Activated T-cell treated with anti-CD3 and anti-CD28 coated beads, Interleukin-2, amount 50 U/mL, for 72 hours (primary cell): ENCODE data around the gene LRP1B. TPM values are rescaled to one million over a fixed set of nuclear protein-coding genes. Genes with fewer than 3 reads are reported as not detected.
"Not testable (repeated sequence)": the region's sequence is repeated elsewhere in the genome, so short reads cannot be mapped to it uniquely, and the experiment has no call there.

Experiments
- ATAC-seq, 2 donors: fragments of 150-1000 bp; cut with Tn5 transposase; replicated peaks in 1 of 2; 2 replicates each; pipeline ENCODE4 v1.10.0; 2021; ENCODE audit warnings: moderate library complexity in 2 of 2, mild to moderate bottlenecking in 1 of 2
- DNase-seq, 2 donors: peaks; one replicate each; pipeline ENCODE4 v3.0.0; 2021 to 2022; ENCODE audit warnings: mixed read lengths in 1 of 2
- H3K27ac Mint-ChIP-seq: one replicate; pipeline ENCODE4 v1.8.0; 2022; ENCODE audit warnings: mild to moderate bottlenecking, moderate library complexity, mixed read lengths
- H3K27me3 Mint-ChIP-seq: one replicate; pipeline ENCODE4 v1.8.0; 2022; ENCODE audit warnings: low read depth, mixed read lengths
- H3K36me3 Mint-ChIP-seq, 2 donors: one replicate each; pipeline ENCODE4 v1.8.0; 2022; ENCODE audit warnings: mixed read lengths in 2 of 2, mild to moderate bottlenecking in 1 of 2; ENCODE audit not compliant: insufficient read depth in 2 of 2
- H3K4me1 Mint-ChIP-seq: one replicate; pipeline ENCODE4 v1.8.0; 2022; ENCODE audit warnings: low read depth, mixed read lengths
- H3K4me3 Mint-ChIP-seq, 2 donors: one replicate each; pipeline ENCODE4 v1.8.0; 2022; ENCODE audit warnings: mild to moderate bottlenecking in 2 of 2, mixed read lengths in 2 of 2, moderate library complexity in 2 of 2
- H3K9me3 Mint-ChIP-seq, 2 donors: one replicate each; pipeline ENCODE4 v1.8.0; 2022; ENCODE audit warnings: mixed read lengths in 2 of 2
- total RNA-seq, 2 donors: library from RNA; stranded (reverse); gene quantifications; one replicate each; pipeline ENCODE4 v1.2.3, GENCODE V29; 2022

The LRP1B gene
- total RNA-seq, 2 donors from 2014 or later, result not detected

DNA sequence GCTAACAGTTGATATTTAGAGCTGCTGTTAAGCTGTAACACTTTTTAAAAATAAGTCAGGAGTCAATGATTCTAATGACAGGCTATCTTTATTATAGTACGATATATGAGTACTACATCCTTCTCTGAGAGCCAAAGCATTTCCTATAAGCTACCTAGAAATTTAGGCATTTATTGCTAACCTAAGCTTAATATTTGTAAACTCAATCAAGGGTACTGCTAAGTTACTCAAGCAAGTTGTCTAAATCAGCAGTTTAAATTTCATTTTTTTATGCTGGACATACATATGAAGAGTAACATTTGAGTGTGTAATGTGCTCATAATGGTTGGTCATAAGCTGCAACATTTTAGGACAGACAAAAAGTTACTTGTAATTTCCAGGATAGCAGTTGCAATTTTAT lies 1774.1 kb downstream of the LRP1B start:
- no peak for ATAC-seq
- Mint-ChIP-seq H3K36me3 (peaks cover 0 to 2% of the 10 kb centered on the region in 2 donors), H3K9me3 (peaks cover 2 to 5% of the 10 kb centered on the region in 2 donors), H3K27me3 (no peaks in the 10 kb centered on the region), H3K4me3 (no peak overlapping the region), H3K27ac (no peak overlapping the region), H3K4me1 (no peaks in the 10 kb centered on the region)
- DNase-seq, result no peak

DNA sequence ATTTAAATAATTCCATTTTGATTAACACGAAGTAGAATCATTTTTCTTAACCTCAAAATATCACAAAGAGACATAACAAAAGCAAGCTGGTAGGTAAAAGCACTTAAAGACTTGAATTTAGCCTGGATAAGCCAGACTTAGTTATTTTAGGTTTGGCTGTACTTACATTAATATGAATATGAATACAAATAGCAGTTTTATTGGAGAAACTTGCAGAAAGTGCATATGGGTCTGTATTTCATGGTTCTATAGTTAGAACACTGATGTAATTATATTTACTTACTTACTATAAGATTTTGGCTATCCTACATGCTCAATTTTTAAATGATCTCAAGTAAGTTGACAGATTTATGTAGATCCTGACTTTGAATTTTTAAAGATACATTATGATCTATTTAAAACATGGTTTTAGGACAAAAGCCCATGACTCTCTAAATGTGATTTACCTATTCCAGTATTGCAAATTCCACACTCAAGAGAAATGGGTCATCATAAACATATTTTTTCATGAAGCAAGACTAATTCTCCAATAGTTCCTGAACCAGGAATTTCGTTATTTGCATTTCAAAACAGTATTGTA lies 1775.2 kb downstream of the LRP1B start:
- peaks cover 2 to 5% of the 10 kb centered on the region in 2 donors for H3K9me3 Mint-ChIP-seq
- ATAC-seq, result no peak
- peaks cover 0 to 2% of the 10 kb centered on the region in 2 donors for H3K36me3 Mint-ChIP-seq
- no peak overlapping the region for H3K4me3 Mint-ChIP-seq
- H3K27ac Mint-ChIP-seq, result no peak overlapping the region
- DNase-seq, result no peak
- no peaks in the 10 kb centered on the region for H3K4me1 Mint-ChIP-seq
- no peaks in the 10 kb centered on the region for H3K27me3 Mint-ChIP-seq

GRCh38 chr2:140354544-140354943 lies 1776.3 kb downstream of the LRP1B start:
- Mint-ChIP-seq H3K9me3 (peaks cover 2 to 5% of the 10 kb centered on the region in 2 donors), H3K27me3 (no peaks in the 10 kb centered on the region), H3K27ac (no peak overlapping the region), H3K36me3 (peaks cover 0 to 2% of the 10 kb centered on the region in 2 donors), H3K4me3 (no peak overlapping the region), H3K4me1 (no peaks in the 10 kb centered on the region)
- ATAC-seq (no peak), DNase-seq (no peak)

DNA sequence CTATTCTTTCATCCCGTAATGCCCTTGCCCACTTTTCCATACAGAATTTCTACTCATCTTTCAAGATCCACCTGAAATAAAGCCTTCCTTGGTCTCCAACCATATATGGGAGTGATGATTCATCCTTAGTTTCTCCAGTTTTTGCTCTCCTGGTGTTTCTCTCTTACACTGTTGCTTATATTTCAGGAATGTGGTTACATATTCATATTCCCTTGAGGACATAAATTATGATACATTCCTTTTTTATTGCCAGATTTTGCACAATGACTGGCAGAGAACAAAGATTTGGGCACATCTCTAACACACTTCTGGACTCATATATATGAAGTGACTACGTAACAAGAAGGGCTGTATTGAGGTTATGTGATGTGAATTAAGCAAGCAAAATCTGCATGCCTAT lies 1777.3 kb downstream of the LRP1B start:
- Mint-ChIP-seq H3K4me1 (no peaks in the 10 kb centered on the region), H3K27me3 (no peaks in the 10 kb centered on the region), H3K4me3 (no peak overlapping the region), H3K36me3 (peaks cover 0 to 2% of the 10 kb centered on the region in 2 donors), H3K9me3 (peaks cover 2 to 5% of the 10 kb centered on the region in 2 donors), H3K27ac (no peak overlapping the region)
- DNase-seq, result no peak
- ATAC-seq, result no peak

GRCh38 chr2:140351692-140352091 lies 1779.1 kb downstream of the LRP1B start:
- Mint-ChIP-seq H3K4me3 (no peak overlapping the region), H3K36me3 (peaks cover 0 to 2% of the 10 kb centered on the region in 2 donors), H3K4me1 (no peaks in the 10 kb centered on the region), H3K27ac (no peak overlapping the region), H3K27me3 (no peaks in the 10 kb centered on the region), H3K9me3 (peaks cover 2 to 5% of the 10 kb centered on the region in 2 donors)
- ATAC-seq, result no peak
- DNase-seq, result no peak

GRCh38 chr2:140349695-140350094 lies 1781.1 kb downstream of the LRP1B start:
- no peak overlapping the region for H3K27ac Mint-ChIP-seq
- H3K27me3 Mint-ChIP-seq, result no peaks in the 10 kb centered on the region
- H3K36me3 Mint-ChIP-seq, result peaks cover 0 to 2% of the 10 kb centered on the region in 2 donors
- ATAC-seq, result no peak
- no peak overlapping the region for H3K4me3 Mint-ChIP-seq
- DNase-seq, result no peak
- H3K9me3 Mint-ChIP-seq, result peaks cover 2 to 7% of the 10 kb centered on the region in 2 donors
- H3K4me1 Mint-ChIP-seq, result no peaks in the 10 kb centered on the region

DNA sequence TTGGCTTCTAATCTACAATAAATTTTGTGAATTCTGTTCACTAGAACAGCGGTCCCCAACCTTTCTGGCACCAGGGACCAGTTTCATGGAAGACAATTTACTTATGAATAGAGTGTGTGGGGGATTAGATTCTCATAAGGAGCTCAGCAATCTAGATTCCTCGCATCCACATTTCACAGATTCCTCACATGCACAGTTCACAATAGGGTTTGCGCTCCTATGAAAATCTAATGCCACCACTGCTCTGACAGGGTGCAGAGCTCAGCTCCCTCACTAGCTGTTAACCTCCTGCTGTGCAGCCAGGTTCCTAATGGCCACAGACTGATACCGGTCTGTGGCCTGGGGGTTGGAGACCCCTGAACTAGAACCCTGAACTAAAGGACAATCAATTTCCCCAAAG lies 1782.0 kb downstream of the LRP1B start:
- no peak for DNase-seq
- H3K27me3 Mint-ChIP-seq, result no peaks in the 10 kb centered on the region
- peaks cover 0 to 2% of the 10 kb centered on the region in 2 donors for H3K36me3 Mint-ChIP-seq
- H3K27ac Mint-ChIP-seq, result no peak overlapping the region
- H3K9me3 Mint-ChIP-seq, result peaks cover 2 to 11% of the 10 kb centered on the region in 2 donors
- H3K4me3 Mint-ChIP-seq, result no peak overlapping the region
- no peaks in the 10 kb centered on the region for H3K4me1 Mint-ChIP-seq
- ATAC-seq, result no peak

- H3K9me3 Mint-ChIP-seq, result peaks cover 0 to 6% of the 10 kb centered on the region in 2 donors
- H3K4me1 Mint-ChIP-seq, result no peaks in the 10 kb centered on the region
- no peak overlapping the region for H3K27ac Mint-ChIP-seq
- no peaks in the 10 kb centered on the region for H3K27me3 Mint-ChIP-seq
- ATAC-seq (no peak), DNase-seq (no peak)
- H3K4me3 Mint-ChIP-seq, result no peak overlapping the region
- no peaks in the 10 kb centered on the region for H3K36me3 Mint-ChIP-seq
These were observed 1786.0 kb downstream of the LRP1B start for GRCh38 chr2:140344838-140345237.

GRCh38 chr2:140344266-140344665 lies 1786.5 kb downstream of the LRP1B start:
- not testable (repeated sequence) for ATAC-seq, DNase-seq, H3K4me1 Mint-ChIP-seq, H3K36me3 Mint-ChIP-seq, H3K4me3 Mint-ChIP-seq, H3K9me3 Mint-ChIP-seq, H3K27ac Mint-ChIP-seq, H3K27me3 Mint-ChIP-seq

GRCh38 chr2:140338795-140339194 lies 1792.0 kb downstream of the LRP1B start:
- no peak for ATAC-seq
- Mint-ChIP-seq H3K4me1 (no peaks in the 10 kb centered on the region), H3K27ac (no peak overlapping the region), H3K4me3 (no peak overlapping the region), H3K36me3 (no peaks in the 10 kb centered on the region), H3K9me3 (peaks cover 2 to 6% of the 10 kb centered on the region in 2 donors), H3K27me3 (no peaks in the 10 kb centered on the region)
- no peak for DNase-seq

GRCh38 chr2:140337061-140337460 lies 1793.8 kb downstream of the LRP1B start:
- no peak for DNase-seq
- Mint-ChIP-seq H3K4me1 (no peaks in the 10 kb centered on the region), H3K4me3 (no peak overlapping the region), H3K9me3 (peaks cover 6 to 8% of the 10 kb centered on the region in 2 donors), H3K27me3 (no peaks in the 10 kb centered on the region), H3K27ac (no peak overlapping the region), H3K36me3 (no peaks in the 10 kb centered on the region)
- no peak for ATAC-seq

DNA sequence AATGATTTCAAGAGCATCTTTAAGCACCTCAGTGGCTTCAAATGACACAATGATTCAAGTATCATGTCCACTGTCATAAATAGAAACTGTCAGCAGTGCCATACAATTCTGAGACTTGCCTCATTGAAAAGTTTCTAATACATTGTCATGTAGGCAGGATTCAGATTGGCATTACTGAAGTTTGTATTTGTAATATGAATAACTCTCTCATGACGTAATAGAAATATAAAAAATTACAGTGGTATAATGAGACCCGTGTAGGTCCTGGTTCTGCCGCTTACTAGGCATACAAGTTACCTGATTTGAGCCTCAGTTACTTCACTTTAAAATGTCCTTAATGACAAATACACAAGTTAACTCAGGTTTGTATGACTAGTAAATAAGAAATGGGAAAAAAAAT lies 1814.5 kb downstream of the LRP1B start:
- H3K36me3 Mint-ChIP-seq, result no peaks in the 10 kb centered on the region
- no peak overlapping the region for H3K27ac Mint-ChIP-seq
- H3K9me3 Mint-ChIP-seq, result peaks cover 2 to 7% of the 10 kb centered on the region in 2 donors
- H3K27me3 Mint-ChIP-seq, result no peaks in the 10 kb centered on the region
- H3K4me1 Mint-ChIP-seq, result no peaks in the 10 kb centered on the region
- DNase-seq, result no peak
- H3K4me3 Mint-ChIP-seq, result no peak overlapping the region
- no peak for ATAC-seq

DNA sequence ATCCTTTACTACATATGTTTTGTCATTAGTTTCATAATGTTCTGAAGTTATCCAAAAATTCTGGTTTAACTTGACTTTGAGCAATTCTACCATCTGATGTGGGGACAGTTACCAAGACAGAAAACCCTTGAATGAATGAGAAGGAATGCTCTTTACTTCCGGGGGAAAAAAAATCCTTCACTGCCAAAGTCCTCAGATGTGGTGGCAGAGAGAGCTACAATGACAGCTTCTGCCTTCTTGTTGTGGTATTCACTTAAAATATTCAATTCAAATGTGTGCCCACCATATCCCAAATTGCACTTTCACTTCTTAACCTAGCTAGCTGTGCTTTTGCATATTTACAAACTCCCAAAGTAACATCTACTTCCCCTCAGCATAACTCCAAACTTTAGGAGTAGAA lies 1818.9 kb downstream of the LRP1B start:
- ATAC-seq (no peak), DNase-seq (no peak)
- H3K9me3 Mint-ChIP-seq, result peaks cover 2% of the 10 kb centered on the region in 2 donors
- H3K4me1 Mint-ChIP-seq, result no peaks in the 10 kb centered on the region
- no peaks in the 10 kb centered on the region for H3K27me3 Mint-ChIP-seq
- no peaks in the 10 kb centered on the region for H3K36me3 Mint-ChIP-seq
- no peak overlapping the region for H3K27ac Mint-ChIP-seq
- H3K4me3 Mint-ChIP-seq, result no peak overlapping the region

DNA sequence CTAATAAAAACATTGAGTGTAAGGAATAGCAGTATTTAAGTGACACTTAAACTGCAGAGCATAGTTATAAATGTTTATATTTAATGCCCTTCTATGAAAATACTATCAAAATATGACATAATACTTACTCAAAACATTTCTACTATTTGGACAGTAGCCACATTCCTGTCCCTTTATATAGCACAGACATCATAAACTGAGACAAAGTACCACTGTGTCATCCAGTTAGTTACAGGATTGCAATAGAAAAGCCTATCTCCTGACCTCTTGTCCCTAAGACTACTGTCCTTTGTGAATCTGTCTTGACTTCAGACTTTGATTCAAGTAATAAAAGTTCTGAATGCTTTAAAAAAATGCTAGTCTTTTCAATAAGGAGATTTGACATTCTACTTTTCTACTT lies 1822.1 kb downstream of the LRP1B start:
- H3K4me1 Mint-ChIP-seq, result no peaks in the 10 kb centered on the region
- peaks cover 4 to 7% of the 10 kb centered on the region in 2 donors for H3K9me3 Mint-ChIP-seq
- no peak for DNase-seq
- H3K27me3 Mint-ChIP-seq, result no peaks in the 10 kb centered on the region
- H3K36me3 Mint-ChIP-seq, result no peaks in the 10 kb centered on the region
- no peak for ATAC-seq
- no peak overlapping the region for H3K4me3 Mint-ChIP-seq
- no peak overlapping the region for H3K27ac Mint-ChIP-seq
